Measurements from ENCODE around the gene LRRIQ1.
"Not testable (repeated sequence)": the region's sequence is repeated elsewhere in the genome, so short reads cannot be mapped to it uniquely, and the experiment has no call there.

Gene LRRIQ1

GRCh38 chr12:85036234-85036707 lies at the start of gene LRRIQ1, which contains the start of gene TSPAN19:
TSS of gene LRRIQ1 (plus strand) at chr12:85036351. CDS start at chr12:85038177, 1,826 bp downstream.
TSS of gene TSPAN19 (minus strand) at chr12:85036277. CDS start at chr12:85029946, 6,331 bp downstream.
- peak; percentile 81 to 82 for DNase-seq (ENCODE audit: low read depth in 2 of 2)

DNA sequence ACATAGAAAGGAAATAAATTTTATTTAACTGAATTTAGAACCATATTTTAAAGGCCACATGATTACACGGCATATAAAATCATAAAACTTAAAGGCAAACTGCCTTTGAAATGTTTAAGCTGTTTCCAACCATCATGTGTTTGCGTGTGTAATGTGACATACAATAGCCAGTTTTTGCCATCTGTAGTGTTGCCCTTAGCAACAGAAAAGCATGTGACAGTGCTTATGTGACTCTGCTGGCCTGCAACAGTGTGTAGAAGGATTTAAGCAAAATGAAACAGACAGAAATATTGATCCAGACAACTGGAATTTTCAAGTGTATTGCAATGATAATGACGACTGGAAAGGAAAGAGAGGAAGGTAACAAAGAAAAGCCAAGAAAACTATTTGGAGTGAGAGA lies 49.6 kb upstream of the LRRIQ1 start:
- DNase-seq (ENCODE audit: low read depth in 2 of 2): no peak

GRCh38 chr12:84994426-84994825 lies 41.7 kb upstream of the LRRIQ1 start:
- DNase-seq (ENCODE audit: low read depth in 2 of 2): no peak

GRCh38 chr12:84995641-84996040 lies 40.5 kb upstream of the LRRIQ1 start:
- no peak for DNase-seq (ENCODE audit: low read depth in 2 of 2)

DNA sequence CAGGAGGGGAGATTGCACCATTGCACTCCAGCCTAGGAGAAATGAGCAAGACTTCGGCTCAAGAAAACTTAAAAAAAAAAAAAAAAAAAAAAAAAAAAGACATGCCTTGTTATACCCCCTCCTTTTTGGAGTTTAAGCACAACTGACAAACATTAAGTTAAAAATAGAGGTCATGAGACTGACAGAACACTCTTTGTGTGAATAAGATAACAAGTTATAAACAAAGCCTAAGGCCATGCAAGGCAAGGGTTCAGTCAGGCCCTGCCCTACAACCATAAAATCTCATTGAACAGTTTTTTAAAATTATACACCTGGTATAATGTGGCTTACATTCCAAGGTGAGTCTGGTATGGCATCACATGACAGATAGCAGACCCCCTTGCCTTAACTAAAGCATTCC lies 39.4 kb upstream of the LRRIQ1 start:
- no peak for DNase-seq (ENCODE audit: low read depth in 2 of 2)

DNA sequence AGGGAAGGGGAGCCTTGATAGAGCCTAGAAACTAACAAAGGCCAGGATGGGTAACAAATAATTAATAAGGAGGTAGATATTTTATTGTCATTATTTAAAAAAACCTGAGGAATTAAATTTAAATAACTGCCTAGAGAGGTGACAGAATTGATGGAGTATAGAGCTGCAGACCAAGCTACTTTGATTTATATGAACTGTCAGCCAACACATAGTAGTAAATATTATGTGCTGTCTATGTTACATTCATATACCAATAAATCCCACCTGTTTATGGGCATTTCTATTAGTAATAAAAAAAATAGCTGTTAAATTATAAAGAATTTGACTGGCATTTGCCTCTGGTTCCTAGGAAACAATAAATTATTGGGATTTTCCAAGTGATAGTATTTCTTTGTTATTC lies 37.8 kb upstream of the LRRIQ1 start:
- DNase-seq (ENCODE audit: low read depth in 2 of 2): no peak

DNA sequence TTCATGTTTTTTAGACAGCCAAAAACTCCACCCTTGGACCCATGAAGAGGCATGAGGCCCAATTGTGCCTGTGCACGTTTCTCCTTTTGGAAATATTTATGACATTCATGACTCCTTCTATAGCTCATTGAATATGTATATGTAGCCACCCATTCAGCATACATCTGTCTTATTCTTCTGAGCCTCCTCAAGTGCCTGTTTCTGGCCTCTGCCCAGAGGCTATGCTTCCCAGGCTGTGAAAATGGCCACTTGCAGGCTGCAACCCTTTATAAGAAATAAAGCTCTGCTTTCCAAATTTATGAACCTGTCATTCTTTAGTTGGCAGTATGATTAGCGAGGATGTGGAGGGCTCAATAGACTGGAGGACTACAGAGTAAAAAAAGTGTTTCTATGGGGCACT lies 35.4 kb upstream of the LRRIQ1 start:
- no peak for DNase-seq (ENCODE audit: low read depth in 2 of 2)

DNA sequence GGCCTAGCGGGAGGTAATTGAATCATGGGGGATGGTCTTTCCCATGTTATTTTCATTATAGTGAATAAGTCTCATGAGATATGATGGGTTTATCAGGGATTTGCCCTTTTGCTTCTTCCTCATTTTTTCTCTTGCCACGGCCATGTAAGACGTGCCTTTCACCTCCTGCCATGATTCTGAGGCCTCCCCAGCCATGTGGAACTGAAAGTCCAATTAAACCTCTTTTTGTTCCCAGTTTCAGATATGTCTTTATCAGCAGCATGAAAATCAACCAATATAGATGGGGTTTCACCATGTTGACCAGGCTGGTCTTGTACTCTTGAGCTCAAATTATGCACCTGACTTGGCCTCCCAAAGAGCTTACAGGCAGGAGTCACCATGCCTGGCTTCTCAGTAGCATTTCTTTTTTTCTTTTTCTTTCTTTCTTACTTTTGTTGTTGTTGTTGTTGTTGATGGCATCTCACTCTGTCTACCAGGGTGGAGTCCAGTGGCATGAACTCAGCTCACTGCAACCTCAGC lies 33.3 kb upstream of the LRRIQ1 start:
- DNase-seq (ENCODE audit: low read depth in 2 of 2): no peak

- DNase-seq (ENCODE audit: low read depth in 2 of 2): no peak
Measured at GRCh38 chr12:85004204-85004603, 31.9 kb upstream of the LRRIQ1 start.

DNA sequence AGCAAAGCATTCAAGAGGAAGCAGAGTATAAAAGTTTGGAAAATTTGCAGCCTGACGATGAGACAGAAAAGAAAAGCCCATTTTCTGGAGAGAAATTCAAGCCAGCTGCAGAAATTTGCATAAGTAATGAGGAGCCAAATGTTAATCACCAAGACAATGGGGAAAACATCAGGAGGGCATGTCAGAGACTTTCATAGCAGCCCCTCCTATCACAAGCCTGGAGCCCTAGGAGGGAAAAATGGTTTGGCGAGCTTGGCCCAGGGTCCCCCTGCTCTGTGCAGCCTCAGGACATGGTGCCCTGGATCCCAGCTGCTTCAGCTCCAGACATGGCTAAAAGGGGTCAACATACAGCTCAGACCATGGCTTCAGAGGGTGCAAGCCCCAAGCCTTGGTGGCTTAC lies 31.1 kb upstream of the LRRIQ1 start:
- not testable (repeated sequence) for DNase-seq (ENCODE audit: low read depth in 2 of 2)

GRCh38 chr12:85005615-85006014 lies 30.5 kb upstream of the LRRIQ1 start:
- DNase-seq (ENCODE audit: low read depth in 2 of 2): no peak

- no peak for DNase-seq (ENCODE audit: low read depth in 2 of 2)
Measured at GRCh38 chr12:85006206-85006605, 29.9 kb upstream of the LRRIQ1 start.

DNA sequence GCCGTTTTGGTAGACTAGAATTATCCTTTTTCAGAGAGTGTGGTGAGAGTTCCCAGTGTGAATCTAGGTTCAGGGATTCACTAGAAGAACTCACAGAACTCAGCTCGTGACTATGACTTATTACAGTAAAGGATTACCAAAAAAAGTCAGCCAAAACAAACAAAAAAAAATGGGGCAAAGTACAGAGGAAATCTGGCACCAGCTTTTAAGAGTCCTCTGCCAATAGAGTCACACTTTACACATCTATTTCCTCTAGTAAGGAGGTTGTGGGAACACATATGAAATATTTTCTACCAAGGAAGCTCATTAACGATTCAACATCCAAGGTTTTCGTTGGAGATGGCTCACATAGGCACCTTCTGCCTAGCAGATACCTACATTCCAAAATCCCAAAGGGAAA lies 28.3 kb upstream of the LRRIQ1 start:
- no peak for DNase-seq (ENCODE audit: low read depth in 2 of 2)

- DNase-seq (ENCODE audit: low read depth in 2 of 2): peak; percentile 86 to 87
Measured at GRCh38 chr12:85016413-85016812, 19.7 kb upstream of the LRRIQ1 start.

DNA sequence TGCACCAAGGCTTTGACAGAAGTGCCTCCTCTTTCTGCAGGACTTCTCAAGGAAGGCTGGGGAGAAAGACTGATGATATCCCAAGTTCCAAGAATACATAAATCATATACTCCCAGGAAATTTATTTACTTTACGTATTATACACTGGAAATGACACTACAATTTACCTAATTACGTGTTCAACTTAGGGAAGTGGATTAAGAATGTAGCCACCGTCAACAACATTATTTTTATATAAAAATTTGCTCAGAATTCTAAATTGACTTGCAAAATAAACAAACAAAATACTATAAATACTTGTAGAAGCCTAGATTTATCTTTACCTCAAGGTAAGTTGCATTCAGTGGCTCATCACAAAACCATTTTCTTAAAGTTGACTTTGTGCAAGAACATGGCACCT lies 19.0 kb upstream of the LRRIQ1 start:
- DNase-seq (ENCODE audit: low read depth in 2 of 2): no peak

DNA sequence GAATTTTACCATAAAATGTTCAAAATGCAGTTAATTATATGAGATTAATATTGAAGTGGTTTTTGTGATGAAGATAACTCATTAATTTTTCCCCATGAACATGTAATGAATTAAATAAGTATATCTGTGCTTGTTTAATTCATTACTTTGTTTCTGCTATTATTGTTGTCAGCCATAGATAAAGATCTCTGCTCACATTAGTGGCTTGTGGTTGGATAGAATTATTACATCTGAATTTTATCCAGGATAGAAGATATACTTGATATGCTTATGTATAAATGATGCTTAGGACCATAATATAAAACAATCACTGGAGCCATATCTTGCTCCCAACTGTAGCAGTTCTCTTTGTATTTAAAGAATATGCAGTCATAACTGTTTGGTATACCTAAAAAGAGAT lies 18.5 kb upstream of the LRRIQ1 start:
- DNase-seq (ENCODE audit: low read depth in 2 of 2): no peak

DNA sequence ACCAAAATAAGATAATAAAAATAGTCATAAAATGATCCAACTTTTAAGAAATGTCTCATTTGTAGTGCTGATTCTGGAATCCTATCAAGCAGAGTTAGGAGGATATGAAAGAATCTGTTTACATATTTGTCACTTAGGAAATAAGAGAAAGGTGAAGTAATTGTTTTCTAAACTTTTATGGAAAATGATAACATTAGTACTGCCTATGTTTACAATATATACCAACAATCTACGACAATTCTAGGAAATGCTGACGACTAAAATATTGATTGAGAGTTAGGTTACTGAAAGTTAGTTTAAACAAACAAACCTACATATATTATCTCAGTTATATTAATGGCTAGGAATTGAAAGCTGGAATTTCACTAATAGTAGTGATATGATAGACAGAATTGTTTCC lies 18.1 kb upstream of the LRRIQ1 start:
- no peak for DNase-seq (ENCODE audit: low read depth in 2 of 2)

DNA sequence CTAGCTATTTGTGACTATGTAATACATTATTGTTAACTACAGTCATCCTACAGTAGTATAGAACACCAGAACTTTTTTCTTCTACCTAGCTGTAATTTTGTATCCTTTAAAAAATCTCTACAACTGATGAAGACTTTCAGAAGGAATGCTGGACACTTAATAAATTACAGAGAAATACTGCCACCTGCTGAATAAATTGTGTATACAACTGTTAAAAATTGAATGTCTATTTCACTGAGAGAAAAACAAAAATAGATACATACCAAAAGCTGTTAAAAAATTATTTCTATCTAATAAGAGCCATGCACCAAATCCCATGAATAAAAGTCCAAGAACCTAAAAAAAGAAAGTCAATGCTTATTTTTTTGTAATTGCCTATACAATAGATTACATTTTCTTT lies 6.7 kb upstream of the LRRIQ1 start:
- DNase-seq (ENCODE audit: low read depth in 2 of 2): peak; percentile 11 to 15

- no peak for DNase-seq (ENCODE audit: low read depth in 2 of 2)
Measured at GRCh38 chr12:85036733-85037132, 582 bp downstream of the LRRIQ1 start.

DNA sequence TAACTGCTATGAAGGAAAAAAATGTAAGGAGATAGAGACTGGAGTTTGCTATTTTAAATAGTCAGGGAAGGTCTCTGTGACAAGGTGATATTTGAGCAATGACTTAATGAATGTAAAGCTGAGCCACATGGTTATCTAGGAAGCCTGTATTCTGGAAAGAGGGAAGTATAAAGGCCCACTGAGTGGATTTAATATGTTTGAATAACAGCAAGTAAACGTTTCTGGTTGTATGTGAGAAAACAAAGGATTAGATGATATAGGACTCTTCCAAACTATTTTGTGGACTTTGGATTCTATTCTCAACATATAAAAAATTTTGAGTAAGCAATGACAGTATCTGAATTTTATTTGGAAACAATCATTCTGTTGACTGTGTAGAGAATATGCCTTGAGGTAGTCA lies 5.2 kb downstream of the LRRIQ1 start:
- no peak for DNase-seq (ENCODE audit: low read depth in 2 of 2)

DNA sequence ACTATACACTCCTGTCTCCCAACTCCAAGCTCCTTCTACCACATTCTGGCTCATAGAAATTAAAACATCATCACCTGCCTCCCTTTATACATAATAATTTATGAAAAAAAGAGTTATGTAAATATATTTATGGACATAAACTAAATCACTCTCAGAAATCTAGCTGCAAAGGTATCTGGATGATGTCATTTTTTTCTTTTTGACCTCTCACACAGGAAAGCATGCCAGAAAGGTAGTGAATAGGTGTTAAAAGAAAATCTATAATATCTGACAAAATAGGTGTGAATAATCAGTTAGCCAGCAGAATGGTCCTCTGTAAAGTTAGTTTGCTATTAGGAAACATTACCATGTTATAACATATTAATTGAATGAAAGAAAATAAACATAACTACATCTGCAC lies 7.7 kb downstream of the LRRIQ1 start:
- no peak for DNase-seq (ENCODE audit: low read depth in 2 of 2)

DNA sequence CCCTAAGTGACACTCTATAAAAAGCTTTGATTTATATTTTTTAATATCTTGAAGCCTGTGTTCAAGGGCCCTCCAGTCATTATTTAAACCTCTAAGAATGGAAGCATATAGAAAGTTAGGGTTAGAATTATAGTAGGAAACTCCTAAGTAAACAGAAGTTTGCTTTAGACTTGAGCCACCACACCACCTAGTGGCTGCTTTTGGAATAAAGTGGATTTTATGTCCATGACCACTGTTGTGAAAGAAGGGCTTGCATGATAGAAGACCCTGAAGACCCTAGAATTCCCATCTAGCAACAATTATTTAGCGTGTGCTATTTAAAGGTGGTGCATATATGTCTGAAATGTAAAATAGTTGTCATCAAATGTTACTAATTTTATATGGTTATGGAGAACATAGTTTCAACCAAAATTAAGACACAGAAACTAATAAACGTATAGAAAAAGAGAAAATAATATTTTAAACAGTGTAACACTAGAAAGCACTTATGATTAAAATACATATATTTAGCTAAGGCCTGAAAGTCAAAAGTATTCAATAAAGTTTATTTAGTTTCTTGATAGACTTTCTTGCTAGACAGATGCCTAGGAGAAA lies 21.3 kb downstream of the LRRIQ1 start:
- no peak for DNase-seq (ENCODE audit: low read depth in 2 of 2)

- DNase-seq (ENCODE audit: low read depth in 2 of 2): no peak
Measured at GRCh38 chr12:85058339-85058738, 22.2 kb downstream of the LRRIQ1 start.

DNA sequence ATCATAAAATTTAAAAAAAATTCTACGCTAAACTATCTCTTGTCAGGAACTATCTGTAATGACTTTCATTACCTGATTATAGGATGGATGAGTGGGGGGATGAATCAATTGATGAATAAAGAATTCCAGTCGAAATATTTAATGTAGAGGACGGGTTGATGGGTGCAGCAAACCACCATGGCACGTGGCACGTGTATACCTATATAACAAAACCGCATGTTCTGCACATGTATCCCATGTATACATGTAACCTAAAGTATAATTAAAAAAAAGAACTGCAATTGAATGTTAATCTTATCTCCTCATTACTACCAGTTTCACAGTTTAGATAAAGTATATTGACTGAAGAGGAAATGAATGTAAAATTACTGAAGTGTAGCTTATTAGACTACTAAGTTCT lies 23.4 kb downstream of the LRRIQ1 start:
- no peak for DNase-seq (ENCODE audit: low read depth in 2 of 2)

Data from fibroblast of skin of left quadriceps (primary cell).